ENCODE measurements around the gene CFAP70.
"Not testable (repeated sequence)": the region's sequence is repeated elsewhere in the genome, so short reads cannot be mapped to it uniquely, and the experiment has no call there.

CFAP70 gene

DNA sequence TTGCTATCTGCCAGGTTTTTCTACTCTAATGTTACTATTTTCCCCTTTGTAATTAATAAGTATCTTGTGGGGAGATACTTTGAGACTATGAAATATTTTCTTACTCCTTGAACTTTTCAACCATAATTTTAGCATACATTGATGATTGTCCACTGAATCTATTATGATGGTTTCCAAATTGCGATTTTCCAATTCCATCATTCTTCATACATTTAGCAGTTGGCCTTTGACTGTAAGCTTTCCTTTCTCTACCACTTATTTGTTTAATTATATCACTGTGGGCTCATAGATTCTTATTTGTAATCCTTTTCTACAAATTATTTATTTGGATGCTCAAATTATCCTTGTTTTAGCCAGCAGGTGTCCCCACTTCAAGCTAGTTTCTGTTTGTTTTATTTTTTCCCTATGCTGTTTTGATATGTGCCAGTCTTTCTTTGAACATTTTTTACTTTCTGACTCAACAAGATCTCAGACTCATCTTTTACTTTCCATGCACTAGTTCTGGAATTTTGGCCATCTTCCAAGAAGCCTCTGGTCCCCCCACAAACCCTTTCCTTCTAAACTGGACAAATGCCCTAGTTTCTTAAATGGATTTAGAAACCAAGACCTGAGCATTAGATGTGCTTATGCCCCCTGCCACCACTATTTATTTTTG is 94.8 kb downstream of the CFAP70 start:
- TF ChIP-seq CTCF (IDR thresholded peaks at IDR 0.05; ENCODE audit: extremely low read depth, missing control alignments), result peak; percentile 13
- no peak for DNase-seq (ENCODE audit: low spot score)

DNA sequence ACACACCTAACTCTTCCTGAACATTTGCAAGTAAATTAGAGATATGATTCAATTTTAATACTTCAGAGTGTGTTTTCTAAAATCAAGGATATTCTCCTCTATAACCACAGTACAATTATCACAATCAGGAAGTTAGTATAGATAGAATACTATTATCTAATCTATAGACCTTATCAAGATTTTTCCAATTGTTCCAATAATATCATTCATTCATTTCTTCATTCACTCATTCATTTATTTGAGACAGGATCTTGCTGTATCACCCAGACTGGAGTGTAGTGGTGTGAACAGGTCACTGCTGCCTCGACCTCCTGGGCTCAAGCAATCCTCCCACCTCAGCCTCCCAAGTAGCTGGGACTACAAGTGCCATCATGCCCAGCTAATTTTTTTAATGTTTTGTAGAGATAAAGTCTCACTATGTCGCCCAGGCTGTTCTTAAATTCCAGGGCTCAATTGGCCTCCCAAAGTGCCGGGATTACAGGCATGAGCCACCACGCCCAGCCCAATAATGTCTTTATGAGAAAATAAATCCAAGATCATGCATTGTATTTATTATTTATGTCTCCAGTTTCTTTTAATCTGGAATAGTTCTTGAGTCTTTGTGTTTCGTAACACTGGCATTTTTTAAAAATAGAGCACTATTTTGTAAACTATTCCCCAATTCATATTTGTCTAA is 95.6 kb downstream of the CFAP70 start:
- TF ChIP-seq CTCF (IDR thresholded peaks at IDR 0.05; ENCODE audit: extremely low read depth, missing control alignments), result no peak
- no peak for DNase-seq (ENCODE audit: low spot score)

DNA sequence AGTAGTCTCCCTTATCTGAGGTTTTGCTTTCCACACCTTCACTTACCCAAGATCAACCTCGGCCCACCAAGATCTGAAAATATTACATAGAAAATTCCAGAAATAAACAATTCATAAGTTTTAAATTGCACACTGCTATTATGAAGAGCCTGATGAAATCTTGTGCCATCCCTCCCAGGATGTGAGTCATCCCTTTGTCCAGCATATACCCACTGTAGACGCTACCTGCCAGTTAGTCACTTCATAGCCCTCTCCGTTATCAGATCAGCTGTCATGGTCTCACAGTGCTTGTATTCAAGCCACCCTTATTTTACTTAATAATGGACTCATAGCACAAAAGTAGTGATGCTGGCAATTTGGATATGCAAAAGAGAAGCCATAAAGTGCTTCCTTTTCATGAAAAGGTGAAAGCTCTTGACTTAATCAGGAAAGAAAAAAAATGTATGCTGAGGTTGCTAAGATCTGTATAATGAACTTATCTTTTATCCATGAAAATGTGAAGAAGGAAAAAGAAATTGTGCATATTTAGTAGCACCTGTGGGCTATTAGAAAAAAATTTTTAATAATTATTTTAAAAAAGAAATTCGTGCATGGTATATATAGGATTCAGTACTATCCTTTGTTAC is 96.4 kb downstream of the CFAP70 start:
- TF ChIP-seq CTCF (IDR thresholded peaks at IDR 0.05; ENCODE audit: extremely low read depth, missing control alignments), result no peak
- DNase-seq (ENCODE audit: low spot score), result no peak

DNA sequence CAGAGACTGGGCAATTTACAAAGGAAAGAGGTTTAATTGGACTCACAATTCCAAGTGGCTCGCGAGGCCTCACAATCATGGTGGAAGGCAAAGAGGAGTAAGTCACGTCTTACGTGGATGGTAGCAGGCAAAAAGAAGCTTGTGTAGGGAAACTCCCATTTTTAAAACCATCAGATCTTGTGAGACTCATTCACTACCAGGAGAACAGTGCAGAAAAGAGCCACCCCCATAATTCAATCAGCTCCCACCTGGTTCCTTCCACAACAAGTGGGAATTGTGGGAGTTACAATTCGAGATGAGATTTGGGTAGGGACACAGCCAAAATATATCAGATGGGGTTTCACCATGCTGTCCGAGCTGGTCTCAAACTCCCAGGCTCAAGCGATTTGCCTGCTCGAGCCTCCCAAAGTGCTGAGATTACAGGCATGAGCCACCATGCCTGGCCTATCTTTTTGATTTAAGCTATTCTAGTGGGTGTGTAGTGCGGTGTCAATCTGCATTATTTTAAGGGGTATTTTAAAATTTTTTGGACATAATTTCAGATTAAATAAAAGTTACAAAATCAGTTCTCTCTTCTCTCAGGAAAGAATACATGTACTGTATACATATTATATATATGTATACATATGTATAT is 97.2 kb downstream of the CFAP70 start:
- no peak for DNase-seq (ENCODE audit: low spot score)
- no peak for TF ChIP-seq CTCF (IDR thresholded peaks at IDR 0.05; ENCODE audit: extremely low read depth, missing control alignments)

GRCh38 chr10:73258612-73259011 is 100.1 kb downstream of the CFAP70 start:
- DNase-seq (ENCODE audit: low spot score), result not testable (repeated sequence)

DNA sequence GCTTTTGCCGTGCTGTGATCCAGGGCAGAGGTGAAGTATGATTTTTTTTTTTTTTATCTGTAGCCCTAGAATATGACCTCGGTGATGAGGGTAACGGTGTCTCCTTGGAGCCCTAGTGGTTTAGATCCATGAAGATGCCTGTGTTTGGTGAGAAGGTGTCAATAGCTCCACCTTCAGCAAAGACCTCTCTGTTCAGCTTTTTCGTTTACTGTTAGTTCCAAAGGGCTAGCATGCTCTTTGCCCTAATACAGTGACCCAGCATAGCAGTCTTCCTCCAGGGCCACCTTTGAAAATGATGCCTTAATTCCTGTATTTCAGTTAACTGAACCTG is 105.5 kb downstream of the CFAP70 start:
- DNase-seq (ENCODE audit: low spot score), result peak; percentile 27
- TF ChIP-seq CTCF (IDR thresholded peaks at IDR 0.05; ENCODE audit: extremely low read depth, missing control alignments), result no peak

GRCh38 chr10:73252445-73253224 is 106.0 kb downstream of the CFAP70 start, which contains the start of gene MRPS16:
Gene MRPS16 (minus strand): TSS chr10:73252644. CDS start chr10:73252482, 162 bp downstream.
- TF ChIP-seq CTCF (IDR thresholded peaks at IDR 0.05; ENCODE audit: extremely low read depth, missing control alignments), result no peak
- peak; percentile 90 for DNase-seq (ENCODE audit: low spot score)

Measured in GM20000 (cell line).